GM12878 (cell line): ENCODE measurements around the gene TYW1. TPM values are rescaled to one million over a fixed set of nuclear protein-coding genes. Genes with fewer than 3 reads are reported as not detected.
A peak's percentile ranks its signal among the peaks of the same experiment; 100 is the strongest.
"Not testable (repeated sequence)": the region's sequence is repeated elsewhere in the genome, so short reads cannot be mapped to it uniquely, and the experiment has no call there.

Experiments used
- ATAC-seq: fragments of 200-7000 bp; cut with Tn5 transposase; 3 replicates; pipeline ENCODE4 v1.9.1; 2020; ENCODE audit warnings: mild to moderate bottlenecking, moderate library complexity
- BruUV-seq: library from RNA; stranded (reverse); fragments of 400-500 nt; replicated peaks from 2 replicates; lab custom pipeline; 2021; lab: Mats Ljungman, UMichigan
- CTCF ChIA-PET: fragments of 300-600 bp; sonication (Branson Sonifier 250); formaldehyde crosslinking; extraction: SDS; loops from one replicate; lab custom pipeline; 2021; ENCODE audit warnings: inconsistent platforms; lab: Yijun Ruan, JAX
- POLR2A ChIA-PET: fragments of 350-600 bp; formaldehyde crosslinking; extraction: SDS; loops from one replicate; lab custom pipeline; 2021; ENCODE audit warnings: inconsistent platforms; lab: Charles Lee
- RAD21 ChIA-PET: fragments of 300-600 bp; sonication (Branson Sonifier 250); formaldehyde crosslinking; loops from one replicate; lab custom pipeline; 2023; ENCODE audit warnings: antibody characterized with exemption; ENCODE audit not compliant: unreplicated experiment; lab: Charles Lee
- SMC1A ChIA-PET: fragments of 300-600 bp; sonication (Branson Sonifier 250); formaldehyde crosslinking; loops from one replicate; lab custom pipeline; 2023; ENCODE audit not compliant: unreplicated experiment, uncharacterized antibody; lab: Charles Lee
- DNase-seq: peaks from one replicate; pipeline ENCODE4 v3.0.0-alpha.2; 2011; ENCODE audit warnings: low read depth, low spot score
- FAIRE-seq: peaks from 3 replicates; lab custom pipeline; 2011; peaks lifted over from hg19 to GRCh38; lab: Jason Lieb, UNC
- H2AFZ ChIP-seq: 2 replicates; pipeline ENCODE4 v1.6.0; 2011; ENCODE audit warnings: low read depth, low read length, control low read depth; ENCODE audit not compliant: control insufficient read depth
- H3K27ac ChIP-seq: 2 replicates; pipeline ENCODE4 v1.5.1; 2011; ENCODE audit warnings: control low read depth; ENCODE audit not compliant: control insufficient read depth, insufficient read depth
- H3K27me3 ChIP-seq, 2 experiments: replicated peaks in 1 of 2; 2 replicates each; pipeline versions ENCODE4 v1.6.0 to v1.6.1; 2011; ENCODE audit warnings: low read length in 1 of 2; ENCODE audit not compliant: control insufficient read depth in 2 of 2, insufficient read depth in 2 of 2
- H3K36me3 ChIP-seq, 2 experiments: 2 replicates each; pipeline ENCODE4 v1.5.1; 2011; ENCODE audit warnings: low read length in 1 of 2; ENCODE audit not compliant: control insufficient read depth in 2 of 2, insufficient read depth in 2 of 2
- H3K4me1 ChIP-seq: 2 replicates; pipeline ENCODE4 v1.6.1; 2011; ENCODE audit warnings: mild to moderate bottlenecking, low read length, moderate library complexity, mixed read lengths; ENCODE audit not compliant: control insufficient read depth, insufficient read depth
- H3K4me2 ChIP-seq: 2 replicates; pipeline ENCODE4 v1.6.0; 2011; ENCODE audit warnings: control low read depth; ENCODE audit not compliant: control insufficient read depth, insufficient read depth
- H3K4me3 ChIP-seq: fragments of 200-600 bp; sonication (generic); 2 replicates; pipeline ENCODE4 v1.5.1; 2016
- H3K79me2 ChIP-seq: 2 replicates; pipeline ENCODE4 v1.6.0; 2011; ENCODE audit warnings: low read length; ENCODE audit not compliant: control insufficient read depth, insufficient read depth
- H3K9ac ChIP-seq: 2 replicates; pipeline ENCODE4 v1.8.0; 2011; ENCODE audit warnings: low read length, control low read depth, mixed read lengths; ENCODE audit not compliant: control insufficient read depth, insufficient read depth
- H3K9me3 ChIP-seq: replicated peaks from 3 replicates; pipeline ENCODE4 v1.5.1; 2011; ENCODE audit warnings: mild to moderate bottlenecking, low read length; ENCODE audit not compliant: control insufficient read depth, insufficient read depth
- H4K20me1 ChIP-seq: 2 replicates; pipeline ENCODE4 v1.6.0; 2011; ENCODE audit not compliant: control insufficient read depth, insufficient read depth
- YY1 ChIP-seq: IDR thresholded peaks from 2 replicates; pipeline ENCODE4 v1.6.1; 2011; ENCODE audit warnings: low read depth, mild to moderate bottlenecking, low read length
- WGBS: methylation state at CpG from one replicate; pipeline ENCODE4 v1.1.6; 2016; ENCODE audit warnings: low lambda C conversion rate; ENCODE audit not compliant: insufficient replicate concordance, insufficient coverage; ENCODE audit errors: missing lambda C conversion rate; 5-methylcytosine and 5-hydroxymethylcytosine counted together
- in situ Hi-C: fragments of 300-500 bp; cut with MboI; formaldehyde crosslinking; loops from 9 replicates; pipeline ENCODE4 v1.14.3; 2018; ENCODE audit warnings: mixed read lengths
- intact Hi-C: fragments of 100-400 bp; cut with micrococcal nuclease; formaldehyde crosslinking; loops from one replicate; pipeline ENCODE4 v1.14.2; 2022; ENCODE audit not compliant: unreplicated experiment
- polyA plus RNA-seq, 11 experiments: library from polyadenylated mRNA; depleted of rRNA in 4 of 11; unstranded in 6 of 11; stranded (reverse) in 5 of 11; fragments of >200 nt; fragmentation: Nextera tagmentation in 4 of 11; fragmentation: Illumina TruSeq in 1 of 11; extraction: Ambion mirVana in 4 of 11; extraction: Trizol in 1 of 11; gene quantifications; 1 replicate in 1 of 11; 2 replicates in 10 of 11; pipeline versions ENCODE4 v1.2.1 to v1.2.3, GENCODE V29; 2011 to 2016; ENCODE audit warnings: inconsistent platforms in 2 of 11, missing spikeins in 2 of 11, low read depth in 1 of 11
- total RNA-seq, 4 experiments: library from RNA; depleted of rRNA in 3 of 4; stranded (reverse); fragments of >200 nt in 3 of 4; fragmentation: Illumina TruSeq in 1 of 4; extraction: Trizol in 1 of 4; gene quantifications; 2 replicates each; pipeline versions ENCODE4 v1.2.1 to v1.2.3, GENCODE V29; 2013 to 2021

TYW1 gene
- total and polyA plus RNA-seq, 10 of the 15 experiments (the other 5 are each of a cell fraction or from before 2014, with no cell fraction given): 11.3 to 29.0 (median 18.4) TPM

- H3K27me3 ChIP-seq, H3K79me2 ChIP-seq, H3K4me1 ChIP-seq, H4K20me1 ChIP-seq, ATAC-seq, RAD21 ChIA-PET, BruUV-seq, H3K27ac ChIP-seq, H2AFZ ChIP-seq, H3K9ac ChIP-seq, DNase-seq, POLR2A ChIA-PET, intact Hi-C loops, H3K36me3 ChIP-seq, in situ Hi-C loops, CTCF ChIA-PET, H3K4me3 ChIP-seq, H3K4me2 ChIP-seq, H3K9me3 ChIP-seq, SMC1A ChIA-PET: not testable (repeated sequence)
- TF ChIP-seq YY1: 0 out of 2 replicates have a peak, but pooled peaks have one; percentile 29
- 97% methylated on average over 2 of the region's 2 CpGs for WGBS
- peak; percentile 64 for FAIRE-seq
Observed at GRCh38 chr7:67264000-67264399, 267.4 kb downstream of the TYW1 start.

DNA sequence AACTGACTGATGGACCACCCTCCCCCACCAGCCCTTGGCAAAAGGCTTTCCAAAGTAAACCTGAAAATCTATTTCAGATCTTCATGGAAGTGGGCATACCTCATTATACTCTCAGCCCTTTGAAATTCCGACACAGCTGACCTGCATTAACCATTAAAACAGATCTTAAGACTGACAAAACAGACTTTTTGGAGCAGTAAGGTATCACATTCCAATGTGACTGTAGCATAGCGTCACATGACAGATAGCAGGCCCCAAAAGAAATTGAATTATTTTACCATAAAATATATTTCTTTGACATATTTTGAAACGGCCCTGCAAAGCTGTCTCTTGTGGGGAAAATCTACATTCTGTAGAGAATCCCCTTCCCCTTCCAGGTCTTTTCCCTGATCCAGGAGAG, 269.4 kb downstream of the TYW1 start:
- H3K4me1 ChIP-seq, H3K27ac ChIP-seq, BruUV-seq, H3K4me2 ChIP-seq, H4K20me1 ChIP-seq, FAIRE-seq, SMC1A ChIA-PET, H3K79me2 ChIP-seq, H2AFZ ChIP-seq, H3K27me3 ChIP-seq, in situ Hi-C loops, H3K9me3 ChIP-seq, POLR2A ChIA-PET, DNase-seq, intact Hi-C loops, H3K36me3 ChIP-seq, CTCF ChIA-PET, RAD21 ChIA-PET, H3K9ac ChIP-seq, ATAC-seq, H3K4me3 ChIP-seq: not testable (repeated sequence)
- 84% methylated on average over 3 of the region's 3 CpGs for WGBS
